IMR-90 (cell line): ENCODE results near the gene FLOT2. TPM values are rescaled to one million over a fixed set of nuclear protein-coding genes. Genes with fewer than 3 reads are reported as not detected.

Experiments used
- ATAC-seq: fragments of 200-7000 bp; cut with Tn5 transposase; 2 replicates; pipeline ENCODE4 v1.9.1; 2020; ENCODE audit warnings: low read depth, mild to moderate bottlenecking, moderate library complexity
- BruUV-seq: library from RNA; stranded (reverse); fragments of 400-500 nt; replicated peaks from 2 replicates; lab custom pipeline; 2021; lab: Mats Ljungman, UMichigan
- CTCF ChIA-PET: fragments of 300-600 bp; formaldehyde crosslinking; extraction: SDS; loops from one replicate; lab custom pipeline; 2021; ENCODE audit warnings: antibody characterized with exemption; lab: Yijun Ruan, JAX
- POLR2A ChIA-PET: fragments of 300-600 bp; sonication (Branson Sonifier 250); formaldehyde crosslinking; loops from one replicate; lab custom pipeline; 2022; ENCODE audit warnings: antibody characterized with exemption; ENCODE audit not compliant: unreplicated experiment; lab: Charles Lee
- DNase-seq: peaks from one replicate; pipeline ENCODE4 v3.0.0; 2013
- H2AFZ ChIP-seq: replicated peaks from 2 replicates; pipeline ENCODE3; 2013; ENCODE audit warnings: low read length, mild to moderate bottlenecking; ENCODE audit not compliant: poor library complexity
- H2AK5ac ChIP-seq: 2 replicates; pipeline ENCODE4 v1.6.1; 2013; ENCODE audit warnings: low read depth, low read length, inconsistent platforms
- H2AK9ac ChIP-seq: replicated peaks from 2 replicates; pipeline ENCODE3; 2013; ENCODE audit warnings: mild to moderate bottlenecking, low read depth, low read length, moderate library complexity; ENCODE audit not compliant: poor library complexity
- H2BK120ac ChIP-seq: 2 replicates; pipeline ENCODE4 v1.6.1; 2013; ENCODE audit warnings: low read depth, low read length, inconsistent platforms
- H2BK15ac ChIP-seq: 3 replicates; pipeline ENCODE4 v1.6.1; 2013; ENCODE audit warnings: low read depth, low read length, inconsistent platforms
- H2BK20ac ChIP-seq: 2 replicates; pipeline ENCODE4 v1.6.1; 2013; ENCODE audit warnings: low read depth, mild to moderate bottlenecking, inconsistent platforms, low read length, moderate library complexity
- H2BK5ac ChIP-seq: 2 replicates; pipeline ENCODE4 v1.6.1; 2013; ENCODE audit warnings: mild to moderate bottlenecking, low read depth, low read length, inconsistent platforms; ENCODE audit not compliant: poor library complexity, severe bottlenecking
- H3K14ac ChIP-seq: replicated peaks from 2 replicates; pipeline ENCODE4 v1.6.1; 2013; ENCODE audit warnings: low read depth, low read length, inconsistent platforms
- H3K18ac ChIP-seq: 2 replicates; pipeline ENCODE4 v1.6.1; 2013; ENCODE audit warnings: low read depth, low read length, control low read depth
- H3K23ac ChIP-seq: 2 replicates; pipeline ENCODE4 v1.6.1; 2013; ENCODE audit warnings: low read depth, low read length, inconsistent platforms
- H3K27ac ChIP-seq: 2 replicates; pipeline ENCODE4 v1.5.1; 2013; ENCODE audit warnings: mild to moderate bottlenecking, control low read depth, low read length; ENCODE audit not compliant: insufficient read depth
- H3K27me3 ChIP-seq: 2 replicates; pipeline ENCODE4 v1.6.1; 2013; ENCODE audit warnings: low read length; ENCODE audit not compliant: control insufficient read depth, insufficient read depth
- H3K36me3 ChIP-seq: 2 replicates; pipeline ENCODE4 v1.6.1; 2013; ENCODE audit warnings: low read length, mixed read lengths; ENCODE audit not compliant: control insufficient read depth, insufficient read depth
- H3K4ac ChIP-seq: 2 replicates; pipeline ENCODE4 v1.6.1; 2013; ENCODE audit warnings: low read depth, low read length, inconsistent platforms
- H3K4me1 ChIP-seq: 2 replicates; pipeline ENCODE4 v1.6.1; 2013; ENCODE audit warnings: low read length, mixed read lengths; ENCODE audit not compliant: control insufficient read depth, insufficient read depth
- H3K4me2 ChIP-seq: 2 replicates; pipeline ENCODE4 v1.6.1; 2013; ENCODE audit warnings: low read depth, mild to moderate bottlenecking, control low read depth, low read length, moderate library complexity
- H3K4me3 ChIP-seq: 2 replicates; pipeline ENCODE4 v1.5.1; 2013; ENCODE audit warnings: low read depth, mild to moderate bottlenecking, control low read depth, low read length, moderate library complexity; ENCODE audit not compliant: insufficient read depth
- H3K56ac ChIP-seq: 2 replicates; pipeline ENCODE4 v1.6.1; 2013; ENCODE audit warnings: low read length, inconsistent platforms; ENCODE audit not compliant: insufficient read depth; ENCODE audit errors: extremely low read depth
- H3K79me1 ChIP-seq, 2 experiments: 2 replicates each; pipeline ENCODE4 v1.6.1; 2013; ENCODE audit warnings: low read length in 2 of 2, inconsistent platforms in 1 of 2, low read depth in 1 of 2
- H3K9ac ChIP-seq: 2 replicates; pipeline ENCODE4 v1.6.1; 2013; ENCODE audit warnings: low read depth, low read length, control low read depth
- H3K9me1 ChIP-seq: 2 replicates; pipeline ENCODE4 v1.6.1; 2013; ENCODE audit warnings: low read length, inconsistent platforms; ENCODE audit not compliant: insufficient read depth
- H3K9me3 ChIP-seq: 2 replicates; pipeline ENCODE4 v1.6.1; 2013; ENCODE audit warnings: low read length; ENCODE audit not compliant: control insufficient read depth, insufficient read depth
- H4K20me1 ChIP-seq: 2 replicates; pipeline ENCODE4 v1.6.1; 2013; ENCODE audit warnings: low read length, inconsistent platforms; ENCODE audit not compliant: insufficient read depth
- H4K5ac ChIP-seq: 2 replicates; pipeline ENCODE4 v1.6.1; 2013; ENCODE audit warnings: mild to moderate bottlenecking, low read depth, low read length, control low read depth
- H4K8ac ChIP-seq, 2 experiments: 2 replicates each; pipeline ENCODE4 v1.6.1; 2013; ENCODE audit warnings: low read depth in 2 of 2, low read length in 2 of 2, control low read depth in 1 of 2, inconsistent platforms in 1 of 2
- H4K91ac ChIP-seq: 2 replicates; pipeline ENCODE4 v1.6.1; 2013; ENCODE audit warnings: low read depth, low read length, inconsistent platforms; ENCODE audit not compliant: insufficient read depth
- BHLHE40 ChIP-seq: fragments of 150-350 bp; IDR thresholded peaks from 2 replicates; pipeline ENCODE4 v1.6.1; 2016; ENCODE audit warnings: mild to moderate bottlenecking, low read depth, low read length
- CTCF ChIP-seq: conservative IDR thresholded peaks from 2 replicates; pipeline ENCODE4 v1.5.1; 2012; ENCODE audit warnings: mild to moderate bottlenecking, low read depth, low read length, improper control_type of control experiment
- MXI1 ChIP-seq: IDR thresholded peaks from 2 replicates; pipeline ENCODE4 v1.6.1; 2012; ENCODE audit warnings: low read depth, mild to moderate bottlenecking, low read length, moderate library complexity, borderline replicate concordance
- RAD21 ChIP-seq: IDR thresholded peaks from 2 replicates; pipeline ENCODE4 v1.6.1; 2012; ENCODE audit warnings: low read length, improper control_type of control experiment
- RFX5 ChIP-seq: IDR thresholded peaks from 2 replicates; pipeline ENCODE4 v1.8.0; 2012; ENCODE audit warnings: low read depth, mild to moderate bottlenecking, low read length, moderate library complexity
- SMC3 ChIP-seq: fragments of 150-350 bp; IDR thresholded peaks from 2 replicates; pipeline ENCODE4 v1.6.1; 2016; ENCODE audit warnings: low read depth, mild to moderate bottlenecking, antibody characterized with exemption, low read length, moderate library complexity
- USF2 ChIP-seq: fragments of 150-350 bp; IDR thresholded peaks from 2 replicates; pipeline ENCODE4 v1.6.1; 2017; ENCODE audit warnings: mild to moderate bottlenecking, antibody characterized with exemption, low read length, low read depth
- WGBS, 2 experiments: methylation state at CpG; one replicate each; pipeline versions ENCODE4 v1.1.5 to v1.1.7; 2013; ENCODE audit warnings: missing lambda C conversion rate in 2 of 2; ENCODE audit not compliant: insufficient read length in 1 of 2; ENCODE audit errors: extremely low coverage in 2 of 2; 5-methylcytosine and 5-hydroxymethylcytosine counted together
- dilution Hi-C: fragments of 300-500 bp; cut with HindIII; formaldehyde crosslinking; loops from one replicate; pipeline ENCODE4 v1.14.3; 2018; ENCODE audit warnings: low sequenced_read_pairs; ENCODE audit not compliant: unreplicated experiment
- in situ Hi-C: fragments of 300-500 bp; cut with MboI; formaldehyde crosslinking; loops from 3 replicates; pipeline ENCODE4 v1.14.3; 2019; ENCODE audit warnings: low sequenced_read_pairs, inconsistent platforms, mixed read lengths
- intact Hi-C: fragments of 100-400 bp; cut with micrococcal nuclease; formaldehyde crosslinking; loops from 2 replicates; pipeline ENCODE4 v1.10.0; 2022
- polyA plus RNA-seq, 3 experiments: library from polyadenylated mRNA; depleted of rRNA; stranded (reverse); fragments of >200 nt; gene quantifications; 2 replicates each; pipeline ENCODE4 v1.2.3, GENCODE V29; 2012; ENCODE audit warnings: low replicate concordance in 1 of 3
- total RNA-seq: library from RNA; depleted of rRNA; stranded (reverse); fragments of >200 nt; gene quantifications from 2 replicates; pipeline ENCODE4 v1.2.3, GENCODE V29; 2012

The FLOT2 gene
- total and polyA plus RNA-seq, 2 of the 4 experiments (the other 2 are of a cell fraction): 19.7 to 67.9 TPM

- TF ChIP-seq BHLHE40: no peak
Observed at GRCh38 chr17:28879886-28880571, 17.5 kb downstream of the FLOT2 start (continued).

- peak; percentile 82 for ATAC-seq
- Histone ChIP-seq H3K4me1 (no peaks in the 10 kb centered on the region), H3K9ac (no peak overlapping the region), H3K36me3 (peaks cover 42% of the 10 kb centered on the region), H2BK20ac (no peak overlapping the region), H3K79me1 (no peaks in the 10 kb centered on the region), H2AK5ac (no peak overlapping the region), H3K4me2 (no peak overlapping the region), H4K20me1 (no peaks in the 10 kb centered on the region), H3K4ac (no peak overlapping the region), H2BK120ac (no peak overlapping the region), H3K14ac (no peak overlapping the region), H4K8ac (no peak overlapping the region), H3K27me3 (no peaks in the 10 kb centered on the region), H3K4me3 (no peak overlapping the region), H3K56ac (no peak overlapping the region), H4K5ac (no peak overlapping the region), H2BK5ac (no peak overlapping the region), H3K23ac (no peak overlapping the region), H4K91ac (no peak overlapping the region), H3K9me1 (no peaks in the 10 kb centered on the region), H2AK9ac (no peak overlapping the region), H3K27ac (no peak overlapping the region), H2AFZ (no peak overlapping the region), H3K18ac (no peak overlapping the region), H2BK15ac (no peak overlapping the region), H3K9me3 (no peaks in the 10 kb centered on the region)
- intact Hi-C loops (loop anchor here (1.0 kb wide), 1 partner anchor 116 kb away; no protein-coding TSS in a partner anchor), in situ Hi-C loops (no loop called here), dilution Hi-C loops (no loop called here)
- DNase-seq: peak; percentile 32
- 83% methylated on average over 2 of the region's 4 CpGs; no CpG with 5 or more reads in 1 of the 2 experiments for WGBS, 2 experiments
- BruUV-seq: no TSS peak
- CTCF ChIA-PET: interaction anchor here (0.5 to 2.1 kb wide), 4 partner anchors 53 to 152 kb away, joined by 3 to 11 read pairs (median 6); partner anchors contain the start of gene TLCD1
- POLR2A ChIA-PET: no interaction called here
- TF ChIP-seq USF2 (no peak), CTCF (peak; percentile 50), MXI1 (no peak), RFX5 (no peak), RAD21 (peak; percentile 57), SMC3 (peak; percentile 32; the same call in 1 of the 2 replicates)
Observed at GRCh38 chr17:28878981-28879380, 18.6 kb downstream of the FLOT2 start.
